Endothelial cell of umbilical vein (primary cell): ENCODE results near the gene IMPA2. TPM values are rescaled to one million over a fixed set of nuclear protein-coding genes. Genes with fewer than 3 reads are reported as not detected.

Experiments used
- BruUV-seq: library from RNA; stranded (reverse); fragments of 400-500 nt; replicated peaks from 2 replicates; lab custom pipeline; 2021; lab: Mats Ljungman, UMichigan
- CTCF ChIA-PET: fragments of 300-600, 350-600 bp; sonication (Branson Sonifier 250); formaldehyde crosslinking; loops from one replicate; lab custom pipeline; 2021; ENCODE audit warnings: antibody characterized with exemption, inconsistent platforms; lab: Charles Lee
- POLR2A ChIA-PET: fragments of 300-600, 350-600 bp; sonication (Branson Sonifier 250); formaldehyde crosslinking; loops from one replicate; lab custom pipeline; 2021; ENCODE audit warnings: antibody characterized with exemption, inconsistent platforms; lab: Charles Lee
- DNase-seq: peaks from one replicate; pipeline ENCODE4 v3.0.0-alpha.2; 2011; ENCODE audit warnings: low read depth, low spot score
- FAIRE-seq: peaks from 2 replicates; lab custom pipeline; 2011; peaks lifted over from hg19 to GRCh38; lab: Jason Lieb, UNC
- H2AFZ ChIP-seq: 2 replicates; pipeline ENCODE4 v1.6.0; 2012; ENCODE audit warnings: low read depth, low read length, control low read depth, inconsistent platforms
- H3K27ac ChIP-seq: 2 replicates; pipeline ENCODE4 v1.5.1; 2011; ENCODE audit warnings: low read depth, mild to moderate bottlenecking, control low read depth, low read length, moderate library complexity; ENCODE audit not compliant: insufficient read depth
- H3K27me3 ChIP-seq, 2 experiments: 2 replicates each; pipeline versions ENCODE4 v1.6.0 to v1.6.1; 2011; ENCODE audit warnings: low read length in 2 of 2, mixed read lengths in 1 of 2; ENCODE audit not compliant: control insufficient read depth in 2 of 2, insufficient read depth in 2 of 2
- H3K36me3 ChIP-seq, 2 experiments: 2 replicates in 1 of 2; 3 replicates in 1 of 2; pipeline ENCODE4 v1.5.1; 2011; ENCODE audit warnings: low read length in 2 of 2, mild to moderate bottlenecking in 1 of 2, moderate library complexity in 1 of 2; ENCODE audit not compliant: control insufficient read depth in 2 of 2, insufficient read depth in 2 of 2; ENCODE audit errors: extremely low read depth in 1 of 2
- H3K4me1 ChIP-seq: 3 replicates; pipeline ENCODE4 v1.5.1; 2011; ENCODE audit warnings: mild to moderate bottlenecking, low read length; ENCODE audit not compliant: control insufficient read depth, insufficient read depth; ENCODE audit errors: extremely low read depth
- H3K4me2 ChIP-seq: 2 replicates; pipeline ENCODE4 v1.6.1; 2011; ENCODE audit warnings: low read length, control low read depth, mixed read lengths; ENCODE audit not compliant: insufficient read depth
- H3K4me3 ChIP-seq, 3 experiments: fragments of 200-600 bp in 1 of 3; sonication (generic), shearing (Covaris generic) in 1 of 3; replicated peaks in 1 of 3; 2 replicates each; pipeline ENCODE4 v1.5.1; 2011 to 2016; ENCODE audit warnings: control low read depth in 3 of 3, low read length in 3 of 3, mild to moderate bottlenecking in 2 of 3, inconsistent platforms in 1 of 3, low read depth in 1 of 3, moderate library complexity in 1 of 3; ENCODE audit not compliant: insufficient read depth in 1 of 3
- H3K79me2 ChIP-seq: 2 replicates; pipeline ENCODE4 v1.6.0; 2012; ENCODE audit warnings: low read length, inconsistent platforms; ENCODE audit not compliant: control insufficient read depth, insufficient read depth
- H3K9ac ChIP-seq: replicated peaks from 2 replicates; pipeline ENCODE3; 2011; ENCODE audit warnings: low read length, control low read depth; ENCODE audit not compliant: insufficient read depth; ENCODE audit errors: extremely low read depth
- H3K9me1 ChIP-seq: replicated peaks from 3 replicates; pipeline ENCODE4 v1.6.0; 2011; ENCODE audit warnings: mild to moderate bottlenecking, low read length; ENCODE audit not compliant: control insufficient read depth, insufficient read depth; ENCODE audit errors: extremely low read depth
- H3K9me3 ChIP-seq: replicated peaks from 2 replicates; pipeline ENCODE4 v1.5.1; 2012; ENCODE audit warnings: low read length, inconsistent platforms; ENCODE audit not compliant: control insufficient read depth, insufficient read depth
- H4K20me1 ChIP-seq: replicated peaks from 2 replicates; pipeline ENCODE3; 2011; ENCODE audit warnings: mild to moderate bottlenecking, low read length; ENCODE audit not compliant: control insufficient read depth, insufficient read depth; ENCODE audit errors: extremely low read depth
- CTCF ChIP-seq, 2 donors: IDR thresholded peaks; 1 replicate in 1 of 2; 2 replicates in 1 of 2; pipeline ENCODE4 v1.5.1; 2011; ENCODE audit warnings: low read length in 2 of 2, mild to moderate bottlenecking in 2 of 2, moderate library complexity in 2 of 2, control low read depth in 1 of 2, inconsistent platforms in 1 of 2, low read depth in 1 of 2; ENCODE audit not compliant: insufficient read depth in 1 of 2; ENCODE audit errors: extremely low read depth in 1 of 2
- EZH2 ChIP-seq: IDR thresholded peaks from 2 replicates; pipeline ENCODE4 v1.6.1; 2012; ENCODE audit warnings: borderline replicate concordance, low read depth, mild to moderate bottlenecking, moderate library complexity, low read length, inconsistent platforms; ENCODE audit not compliant: severe bottlenecking
- FOS ChIP-seq: IDR thresholded peaks from 2 replicates; pipeline ENCODE4 v1.6.1; 2011; ENCODE audit warnings: mild to moderate bottlenecking, low read length, moderate library complexity, borderline replicate concordance; ENCODE audit not compliant: insufficient read depth
- GATA2 ChIP-seq: IDR thresholded peaks from 2 replicates; pipeline ENCODE4 v1.7.0; 2011; ENCODE audit warnings: low read depth, mild to moderate bottlenecking, moderate library complexity, mixed read lengths, low read length; ENCODE audit not compliant: insufficient read length, insufficient read depth
- JUN ChIP-seq: IDR thresholded peaks from 2 replicates; pipeline ENCODE4 v1.6.1; 2011; ENCODE audit warnings: borderline replicate concordance, low read depth; ENCODE audit not compliant: insufficient read length, insufficient read depth
- MAX ChIP-seq: IDR thresholded peaks from 2 replicates; pipeline ENCODE4 v1.6.1; 2011; ENCODE audit not compliant: insufficient read depth, insufficient read length
- MYC ChIP-seq: IDR thresholded peaks from one replicate; pipeline ENCODE4 v1.6.1; 2011; ENCODE audit warnings: mild to moderate bottlenecking, low read depth, low read length
- POLR2A ChIP-seq: IDR thresholded peaks from 2 replicates; pipeline ENCODE4 v1.6.1; 2012; ENCODE audit warnings: low read depth, mild to moderate bottlenecking, control low read depth, low read length
- POLR2AphosphoS5 ChIP-seq: IDR thresholded peaks from 2 replicates; pipeline ENCODE4 v1.6.1; 2012; ENCODE audit warnings: low read depth, mild to moderate bottlenecking, control low read depth, low read length, moderate library complexity; ENCODE audit not compliant: insufficient read depth
- dilution Hi-C: fragments of 300-500 bp; cut with MboI; formaldehyde crosslinking; loops from one replicate; pipeline ENCODE4 v1.15.0; 2019; ENCODE audit warnings: low sequenced_read_pairs; ENCODE audit not compliant: extremely low pct_ligation_motif_present
- intact Hi-C: fragments of 100-400 bp; cut with micrococcal nuclease; formaldehyde crosslinking; loops from one replicate; pipeline ENCODE4 v1.10.0; 2022
- polyA plus RNA-seq, 4 experiments: library from polyadenylated mRNA; depleted of rRNA in 3 of 4; stranded (reverse) in 3 of 4; unstranded in 1 of 4; fragments of >200 nt; gene quantifications; 2 replicates each; pipeline versions ENCODE4 v1.2.1 to v1.2.3, GENCODE V29; 2011 to 2012; ENCODE audit warnings: missing spikeins in 1 of 4
- total RNA-seq: library from RNA; stranded (reverse); gene quantifications from 2 replicates; pipeline ENCODE4 v1.2.3, GENCODE V29; 2021

IMPA2 gene
- total and polyA plus RNA-seq, 2 donors (not counting 3 experiments of a cell fraction or from before 2014, with no cell fraction given): 6.1 to 8.0 TPM

- no peak for TF ChIP-seq JUN
- no peak for TF ChIP-seq CTCF (IDR thresholded peaks at IDR 0.05; ENCODE audit: extremely low read depth in 1 of 2, insufficient read depth in 1 of 2, low read depth in 1 of 2, low read length in 2 of 2)
- TF ChIP-seq POLR2AphosphoS5: no peak
- TF ChIP-seq FOS: no peak
- TF ChIP-seq GATA2: no peak
- no peak for TF ChIP-seq MYC
- no peak for TF ChIP-seq MAX
- no peak for TF ChIP-seq POLR2A
- TF ChIP-seq EZH2: no peak
- intact Hi-C loops (loop anchor here (5.0 kb wide), 2 partner anchors 53 to 183 kb away; partner anchors contain the start of genes CHMP1B and IMPA2), dilution Hi-C loops (no loop called here)
- Histone ChIP-seq H3K9me1 (no peaks in the 10 kb centered on the region), H4K20me1 (no peaks in the 10 kb centered on the region), H3K9me3 (no peaks in the 10 kb centered on the region), H3K4me1 (peaks cover 2% of the 10 kb centered on the region), H3K4me2 (no peak overlapping the region), H3K4me3 (no peak overlapping the region), H3K27ac (no peak overlapping the region), H3K36me3 (no peaks in the 10 kb centered on the region), H3K27me3 (peaks cover 3 to 6% of the 10 kb centered on the region in 2 experiments), H2AFZ (no peak overlapping the region), H3K9ac (no peak overlapping the region), H3K79me2 (no peaks in the 10 kb centered on the region)
- BruUV-seq: no TSS peak
- POLR2A ChIA-PET: no interaction called here
- CTCF ChIA-PET: interaction anchor here (9.8 kb wide), 1 partner anchor 97 kb away, joined by 159 read pairs; no protein-coding TSS in a partner anchor
- no peak for DNase-seq
- FAIRE-seq: no peak
Observed at GRCh38 chr18:12035481-12035880, 54.2 kb downstream of the IMPA2 start.
